HG02610 (cell line): ENCODE data around the gene TMEM245.

ENCODE experiments used
- ATAC-seq: cut with Tn5 transposase; IDR thresholded peaks from one replicate; pipeline ENCODE4 v1.9.1; 2021; ENCODE audit warnings: mild to moderate bottlenecking, moderate library complexity; ENCODE audit not compliant: unreplicated experiment

TMEM245 gene

DNA sequence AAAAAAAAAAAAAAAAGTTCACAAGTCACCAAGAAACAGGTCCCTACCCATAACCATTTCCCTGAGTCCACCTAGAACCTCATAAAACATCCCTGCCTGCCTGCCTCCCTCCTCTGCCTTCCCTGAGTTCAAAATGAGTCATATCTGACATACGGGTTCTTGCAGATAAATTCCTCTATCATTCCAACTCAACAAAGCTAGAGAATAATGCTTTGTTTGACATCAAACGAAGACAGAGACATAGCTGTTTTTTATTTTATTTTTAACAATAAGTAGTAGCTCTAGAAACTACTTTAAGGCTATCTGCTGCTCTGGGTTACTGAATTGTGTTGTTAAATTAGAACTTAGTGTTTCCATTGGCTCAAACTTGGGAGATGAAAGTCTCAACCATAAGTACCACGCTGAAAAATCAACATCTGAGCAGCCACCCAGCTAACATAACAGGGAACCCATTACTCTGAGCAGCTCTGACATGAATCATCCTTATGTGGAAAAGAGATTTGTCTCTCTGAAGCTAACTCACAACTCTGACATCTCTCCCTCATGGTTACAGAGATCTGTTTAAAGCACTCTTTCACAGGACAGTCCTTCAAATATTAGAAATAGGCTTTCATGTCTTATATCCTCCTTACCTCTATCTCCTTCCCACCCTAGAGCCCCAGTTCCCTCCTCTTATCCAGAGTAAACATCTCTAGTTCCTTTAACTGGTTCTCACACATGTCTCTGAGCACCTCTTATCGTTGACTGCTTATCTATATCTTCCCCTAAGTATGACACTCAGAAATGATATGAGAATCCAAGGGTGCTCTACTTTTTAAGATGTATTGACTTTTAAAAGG, 12.1 kb downstream of the TMEM245 start:
- ATAC-seq = no peak

DNA sequence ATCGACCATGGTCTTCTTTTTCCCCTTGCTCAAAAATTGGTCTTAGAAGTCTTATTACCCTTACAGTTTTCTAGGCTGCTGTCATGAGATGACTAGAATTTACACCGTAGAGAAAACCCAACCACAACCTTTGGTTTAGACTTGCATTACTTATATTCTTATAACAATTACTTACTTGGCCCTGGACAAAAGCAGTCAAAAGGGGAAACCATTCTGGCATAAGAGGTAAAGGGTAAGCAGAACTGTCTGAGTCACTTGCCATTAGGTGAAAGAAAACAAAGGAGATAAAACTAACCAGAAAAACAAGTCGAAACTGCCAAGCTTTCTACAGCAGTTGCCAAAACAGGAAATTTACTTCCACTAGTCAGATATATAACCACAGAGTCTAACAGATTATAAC, 17.9 kb downstream of the TMEM245 start:
- peak; percentile 92 for ATAC-seq

DNA sequence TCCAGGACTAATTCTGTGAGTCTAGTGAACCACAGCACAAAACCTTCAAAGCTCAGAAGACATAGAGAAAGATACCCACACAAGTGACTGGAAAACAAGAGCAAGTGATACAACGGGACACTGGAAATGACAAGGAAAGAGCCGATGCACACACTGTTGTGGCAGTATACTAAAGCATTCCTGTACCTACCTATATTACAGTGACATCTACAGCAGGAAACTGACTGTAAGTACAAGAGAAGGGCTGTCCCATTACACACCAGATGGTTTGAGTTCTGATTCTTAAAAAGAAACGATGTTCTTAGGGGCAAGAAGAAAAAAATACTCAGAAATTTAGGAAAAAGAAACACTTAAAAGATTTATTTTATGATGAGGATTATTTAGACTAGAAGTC, 18.5 kb downstream of the TMEM245 start:
- ATAC-seq = no peak

DNA sequence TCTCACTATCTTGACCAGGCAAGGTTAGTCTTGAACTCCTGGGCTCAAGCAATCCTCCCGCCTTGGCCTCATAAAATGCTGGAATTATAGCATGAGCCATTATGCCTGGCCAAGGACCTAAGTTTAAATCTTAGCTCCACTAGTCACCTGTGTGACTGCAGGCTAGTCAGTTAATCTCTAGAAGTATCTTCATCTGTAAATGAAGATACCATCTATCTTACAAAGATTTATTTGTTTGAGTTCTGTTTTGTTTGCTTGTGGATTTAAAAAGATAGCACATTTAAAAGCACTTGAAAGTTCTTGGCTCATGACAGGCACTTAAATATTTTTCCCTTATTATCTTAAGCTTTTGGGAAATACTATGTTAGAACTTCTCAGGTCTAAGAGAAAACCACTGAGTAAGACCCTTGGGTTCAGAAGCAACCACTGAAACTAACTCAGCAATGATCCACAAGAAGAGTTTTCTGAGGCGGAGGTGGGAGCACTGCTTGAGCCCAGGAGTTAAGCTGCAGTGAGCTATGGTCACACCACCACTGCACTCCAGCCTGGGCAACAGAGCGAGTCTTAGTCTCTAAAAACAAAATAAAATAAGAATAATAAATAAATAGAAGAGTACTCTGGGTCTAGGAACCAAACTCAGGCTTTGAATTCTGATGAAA, 19.1 kb downstream of the TMEM245 start:
- ATAC-seq = no peak

DNA sequence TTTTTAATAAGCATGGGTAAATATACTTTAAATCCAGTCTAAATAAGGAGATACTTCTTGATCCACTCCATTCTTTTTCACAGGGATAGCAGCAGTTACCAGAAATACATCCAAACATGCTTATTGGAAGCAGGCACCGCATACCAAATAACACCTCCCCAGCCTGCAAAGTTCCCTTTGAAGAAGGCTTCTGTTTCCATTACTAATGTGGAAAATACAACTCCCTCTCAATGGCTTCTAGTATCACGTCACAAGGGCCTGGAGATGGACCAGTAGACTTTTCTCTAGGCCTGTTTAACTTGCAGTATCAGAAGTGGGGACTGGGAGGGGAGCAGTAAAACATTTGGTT, 20.8 kb downstream of the TMEM245 start:
- ATAC-seq = no peak

GRCh38 chr9:109098171-109098959, 21.4 kb downstream of the TMEM245 start:
- no peak for ATAC-seq

- no peak for ATAC-seq
Measured at GRCh38 chr9:109097146-109097545, 22.6 kb downstream of the TMEM245 start.

GRCh38 chr9:109095321-109095720, 24.4 kb downstream of the TMEM245 start:
- no peak for ATAC-seq

DNA sequence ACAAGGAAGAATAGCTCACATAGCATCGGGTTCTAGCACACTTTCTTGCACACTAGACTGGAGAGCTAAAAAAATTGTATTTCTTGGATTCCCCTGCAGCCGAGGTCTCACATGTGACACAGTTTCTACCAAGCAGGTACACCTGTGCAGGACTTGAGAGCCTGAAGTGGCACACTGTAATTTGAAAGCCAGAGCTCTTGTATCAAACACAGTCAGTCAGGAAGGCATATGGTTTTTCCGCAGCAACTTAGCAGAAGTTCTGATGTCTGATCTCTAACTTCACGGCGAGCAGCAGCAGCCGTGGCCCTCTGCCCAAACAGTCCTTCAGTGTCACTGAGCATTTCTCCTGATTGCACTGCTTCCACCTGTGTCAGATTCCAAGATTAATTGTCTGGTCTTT, 25.5 kb downstream of the TMEM245 start:
- no peak for ATAC-seq

DNA sequence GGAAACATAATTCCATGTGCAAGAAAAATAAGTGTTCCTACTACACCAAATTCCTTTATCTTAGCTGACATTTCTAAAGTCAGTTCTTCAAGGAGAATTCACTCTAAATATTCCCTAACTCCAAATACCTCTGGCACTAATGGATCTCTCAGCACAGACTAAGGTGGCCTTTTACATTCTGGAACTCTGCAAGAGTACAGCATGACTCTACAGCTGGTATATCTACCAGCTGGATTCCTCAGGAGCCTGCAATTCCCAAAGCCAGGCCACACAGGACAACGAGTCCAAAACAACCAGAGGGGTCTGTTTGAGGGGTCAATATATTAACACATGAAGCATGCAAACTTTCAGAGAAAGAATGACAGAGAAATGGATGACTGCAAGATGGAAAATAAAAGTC, 27.2 kb downstream of the TMEM245 start:
- ATAC-seq = no peak

DNA sequence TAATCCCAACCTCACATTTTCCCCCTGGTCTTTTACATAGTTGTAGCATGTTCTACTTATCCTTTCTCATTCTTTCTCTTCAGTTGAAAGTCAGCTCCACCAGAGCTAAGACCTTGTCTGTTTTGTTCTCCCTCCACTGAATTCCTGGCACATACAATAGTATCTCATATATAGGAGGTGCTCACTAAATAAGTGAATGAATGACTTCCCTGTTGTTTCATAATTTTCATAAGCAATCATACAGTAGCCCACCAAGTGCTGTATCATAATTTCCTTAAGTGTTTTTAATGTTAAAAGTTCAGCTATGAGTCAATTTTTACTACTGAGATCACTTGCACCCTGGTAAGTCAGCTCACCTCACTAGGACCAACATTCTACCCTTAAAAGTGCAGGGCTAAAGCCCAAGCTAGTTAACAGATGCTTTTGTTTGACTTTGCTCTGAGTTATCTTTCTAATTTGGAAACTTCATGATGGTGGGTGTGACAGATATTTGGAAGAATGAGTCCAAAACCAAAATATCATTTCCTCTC, 27.6 kb downstream of the TMEM245 start:
- ATAC-seq = peak; percentile 71

GRCh38 chr9:109088221-109088620, 31.5 kb downstream of the TMEM245 start:
- ATAC-seq = no peak

GRCh38 chr9:109087795-109088194, 32.0 kb downstream of the TMEM245 start:
- no peak for ATAC-seq

- peak; percentile 95 for ATAC-seq
Measured at GRCh38 chr9:109086221-109086620, 33.5 kb downstream of the TMEM245 start.

DNA sequence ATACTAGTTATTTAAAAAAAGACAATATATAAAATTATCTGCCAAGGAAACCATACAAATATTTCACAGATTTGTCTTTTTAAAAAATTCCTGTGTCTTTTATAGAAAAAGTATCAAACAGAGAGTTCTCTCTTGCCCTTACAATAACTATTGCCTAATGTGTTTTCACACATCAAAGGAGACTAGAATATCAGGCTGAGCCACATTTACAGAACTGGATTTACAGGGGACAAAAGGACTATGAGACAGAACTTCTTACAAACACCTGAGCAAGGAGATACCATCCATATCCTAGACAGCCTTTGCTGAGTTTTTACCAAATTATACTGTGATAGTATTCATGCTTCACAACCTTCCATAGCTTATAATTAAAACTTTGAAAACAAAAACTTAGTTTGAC, 34.2 kb downstream of the TMEM245 start:
- ATAC-seq = no peak

DNA sequence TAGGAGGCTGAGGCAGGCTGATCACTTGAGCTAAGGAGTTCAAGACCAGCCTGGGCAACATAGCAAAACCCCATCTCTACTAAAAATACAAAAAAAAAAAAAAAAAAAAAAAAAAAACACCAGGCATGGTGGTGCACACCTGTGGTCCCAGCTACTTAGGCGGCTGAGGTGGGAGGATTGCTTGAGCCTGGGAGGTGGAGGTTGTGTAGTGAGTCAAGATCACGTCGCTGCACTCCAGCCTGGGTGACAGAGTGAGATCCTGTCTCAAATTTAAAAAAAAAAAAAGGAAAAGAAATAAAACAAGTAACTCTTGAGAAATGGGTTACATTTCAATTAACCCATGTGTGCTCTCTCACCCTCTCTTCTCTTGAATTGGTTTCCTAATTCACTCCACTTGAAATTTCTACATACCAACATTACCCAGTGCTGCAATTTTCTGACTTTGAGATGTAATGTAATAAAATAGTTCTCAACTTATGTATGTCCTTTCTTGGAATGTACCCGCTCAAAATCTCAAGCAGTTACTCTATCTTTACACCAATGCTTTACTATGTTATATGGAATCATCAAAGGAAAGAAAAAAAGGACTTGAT, 35.8 kb downstream of the TMEM245 start:
- no peak for ATAC-seq

DNA sequence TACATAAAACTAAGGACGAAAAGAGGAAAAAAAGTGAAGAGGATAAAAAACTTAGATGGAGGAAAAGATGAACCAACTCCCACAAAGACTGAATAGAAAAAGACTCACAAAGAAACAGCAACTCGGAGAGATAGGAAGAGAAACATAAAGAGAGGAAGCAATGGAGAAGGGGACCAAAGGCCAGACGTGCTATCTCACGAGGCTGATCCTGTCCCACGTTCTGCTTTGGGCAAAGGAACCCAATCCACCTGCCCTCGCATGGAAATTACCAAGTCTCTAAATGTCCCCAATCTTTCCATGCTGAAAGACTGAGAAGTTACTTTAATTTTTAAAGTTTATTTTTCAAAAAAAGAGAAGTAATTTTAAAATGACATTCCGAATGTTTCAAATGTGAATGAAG, 36.6 kb downstream of the TMEM245 start:
- ATAC-seq = no peak

GRCh38 chr9:109082091-109082620, 37.6 kb downstream of the TMEM245 start:
- no peak for ATAC-seq

- ATAC-seq = no peak
Measured at GRCh38 chr9:109074236-109074889, 45.4 kb downstream of the TMEM245 start.

DNA sequence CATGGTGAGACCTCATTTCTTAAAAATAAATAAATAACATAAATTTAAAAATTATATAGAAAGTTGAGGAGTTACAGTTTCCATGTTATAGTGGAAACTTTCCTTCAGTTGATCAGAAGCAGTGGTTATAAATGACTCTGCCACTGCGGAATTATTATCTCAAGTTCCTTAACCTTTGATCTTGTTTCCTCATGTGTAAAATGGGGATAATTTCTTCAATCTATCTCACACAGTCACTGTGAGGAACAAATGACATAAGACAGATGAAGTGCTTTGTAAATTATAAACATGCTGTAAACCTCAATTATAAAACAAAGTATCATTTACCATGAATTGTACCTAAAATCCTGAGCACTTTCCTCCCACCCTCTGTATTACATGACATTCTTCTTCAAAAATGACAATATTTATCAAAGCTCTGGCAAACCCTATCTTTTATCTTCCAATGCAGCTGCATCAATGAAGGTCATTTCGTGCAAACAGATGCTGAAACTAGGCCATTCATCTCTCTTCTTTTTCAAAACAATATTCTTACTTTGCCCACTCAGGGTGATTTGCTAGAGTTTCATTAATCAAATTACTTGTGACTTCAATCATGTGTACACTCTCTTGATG, 46.8 kb downstream of the TMEM245 start:
- ATAC-seq = no peak
